B cell (primary cell): Measurements from ENCODE around the gene GZMM. TPM values are rescaled to one million over a fixed set of nuclear protein-coding genes. Genes with fewer than 3 reads are reported as not detected.

ENCODE experiments used
- ATAC-seq: fragments of 200-7000 bp; cut with Tn5 transposase; one replicate; pipeline ENCODE4 v1.10.0; 2021; ENCODE audit warnings: low read depth, mild to moderate bottlenecking, moderate number of reproducible peaks, moderate library complexity
- CTCF ChIA-PET: fragments of 350-600 bp; sonication (Branson Sonifier 250); formaldehyde crosslinking; loops from one replicate; lab custom pipeline; 2021; ENCODE audit warnings: antibody characterized with exemption, inconsistent platforms; lab: Charles Lee
- POLR2A ChIA-PET: fragments of 350-600 bp; sonication (Branson Sonifier 250); formaldehyde crosslinking; loops from one replicate; lab custom pipeline; 2021; ENCODE audit warnings: antibody characterized with exemption; lab: Charles Lee
- DNase-seq: peaks from one replicate; pipeline ENCODE4 v3.0.0; 2013
- H2AFZ ChIP-seq: 2 replicates; pipeline ENCODE4 v1.6.1; 2012; ENCODE audit warnings: mild to moderate bottlenecking, low read depth, low read length; ENCODE audit not compliant: insufficient read depth, poor library complexity, severe bottlenecking
- H3K27ac ChIP-seq, 2 donors: 1 replicate in 1 of 2; 2 replicates in 1 of 2; pipeline ENCODE4 v1.5.1; 2012 to 2013; ENCODE audit warnings: low read length in 2 of 2, mild to moderate bottlenecking in 2 of 2, moderate library complexity in 1 of 2
- H3K27me3 ChIP-seq, 4 experiments: fragments of 200-600 bp in 1 of 4; sonication (generic) in 1 of 4; replicated peaks in 1 of 4; 1 replicate in 2 of 4; 2 replicates in 2 of 4; pipeline versions ENCODE4 v1.6.1 to v1.7.0; 2013 to 2016; ENCODE audit warnings: low read length in 3 of 4, mild to moderate bottlenecking in 2 of 4, mixed read lengths in 1 of 4, moderate library complexity in 1 of 4; ENCODE audit not compliant: insufficient read depth in 4 of 4, control insufficient read depth in 3 of 4; ENCODE audit errors: control extremely low read depth in 1 of 4
- H3K36me3 ChIP-seq, 2 experiments: replicated peaks in 1 of 2; 1 replicate in 1 of 2; 2 replicates in 1 of 2; pipeline versions ENCODE4 v1.6.1 to v1.7.1; 2013; ENCODE audit warnings: low read length in 1 of 2; ENCODE audit not compliant: insufficient read depth in 2 of 2, control insufficient read depth in 1 of 2; ENCODE audit errors: control extremely low read depth in 1 of 2, extremely low read depth in 1 of 2
- H3K4me1 ChIP-seq, 2 donors: fragments of 200-600 bp in 1 of 2; sonication (generic) in 1 of 2; 1 replicate in 1 of 2; 2 replicates in 1 of 2; pipeline versions ENCODE4 v1.5.1 to v1.6.1; 2013 to 2017; ENCODE audit warnings: low read length in 2 of 2; ENCODE audit not compliant: control insufficient read depth in 2 of 2, insufficient read depth in 2 of 2
- H3K4me2 ChIP-seq: replicated peaks from 2 replicates; pipeline ENCODE3; 2012; ENCODE audit warnings: mild to moderate bottlenecking, low read depth, low read length; ENCODE audit not compliant: poor library complexity, severe bottlenecking
- H3K4me3 ChIP-seq, 5 experiments: fragments of 200-600 bp in 1 of 5; sonication (generic) in 1 of 5; 1 replicate in 3 of 5; 2 replicates in 2 of 5; pipeline versions ENCODE4 v1.5.1 to v1.7.0; 2011 to 2016; ENCODE audit warnings: low read length in 4 of 5, mild to moderate bottlenecking in 4 of 5, low read depth in 2 of 5, control low read depth in 1 of 5, moderate library complexity in 1 of 5; ENCODE audit not compliant: insufficient read depth in 1 of 5; ENCODE audit errors: control extremely low read depth in 1 of 5, extremely low read depth in 1 of 5
- H3K79me2 ChIP-seq: fragments of 200-600 bp; sonication (generic); one replicate; pipeline ENCODE4 v1.6.0; 2016; ENCODE audit warnings: low read length; ENCODE audit not compliant: control insufficient read depth, insufficient read depth
- H3K9ac ChIP-seq: fragments of 200-600 bp; sonication (generic); 2 replicates; pipeline ENCODE4 v1.6.1; 2017; ENCODE audit warnings: mild to moderate bottlenecking, low read length, moderate library complexity
- H3K9me3 ChIP-seq, 3 donors: one replicate each; pipeline versions ENCODE4 v1.6.1 to v1.7.1; 2013; ENCODE audit warnings: low read length in 2 of 3; ENCODE audit not compliant: control insufficient read depth in 2 of 3, insufficient read depth in 1 of 3; ENCODE audit errors: control extremely low read depth in 1 of 3
- H4K20me1 ChIP-seq: 2 replicates; pipeline ENCODE4 v1.6.0; 2012; ENCODE audit warnings: mild to moderate bottlenecking, low read length; ENCODE audit not compliant: insufficient read depth, control insufficient read depth, poor library complexity, severe bottlenecking
- H3K27ac Mint-ChIP-seq: one replicate; pipeline ENCODE4 v1.8.0; 2021; ENCODE audit warnings: mixed read lengths
- H3K27me3 Mint-ChIP-seq: one replicate; pipeline ENCODE4 v1.8.0; 2021; ENCODE audit warnings: mixed read lengths
- H3K4me1 Mint-ChIP-seq: one replicate; pipeline ENCODE4 v1.8.0; 2021; ENCODE audit warnings: mixed read lengths
- H3K4me3 Mint-ChIP-seq: one replicate; pipeline ENCODE4 v1.8.0; 2021; ENCODE audit warnings: mixed read lengths
- H3K9me3 Mint-ChIP-seq: one replicate; pipeline ENCODE4 v1.8.0; 2022; ENCODE audit warnings: mixed read lengths; ENCODE audit not compliant: insufficient read depth
- CTCF ChIP-seq: fragments of 200-600 bp; IDR thresholded peaks from one replicate; pipeline ENCODE4 v1.8.0; 2022; ENCODE audit warnings: antibody characterized with exemption, mild to moderate bottlenecking
- EZH2 ChIP-seq: IDR thresholded peaks from 2 replicates; pipeline ENCODE4 v1.6.1; 2012; ENCODE audit warnings: borderline replicate concordance, low read depth, mild to moderate bottlenecking, moderate library complexity, low read length; ENCODE audit not compliant: insufficient read depth, poor library complexity, severe bottlenecking
- WGBS: methylation state at CpG from one replicate; pipeline ENCODE4 v1.1.5; 2013; ENCODE audit warnings: missing lambda C conversion rate; ENCODE audit not compliant: insufficient coverage; 5-methylcytosine and 5-hydroxymethylcytosine counted together
- intact Hi-C: fragments of 100-400 bp; cut with micrococcal nuclease; formaldehyde crosslinking; loops from one replicate; pipeline ENCODE4 v1.10.0; 2022
- polyA plus RNA-seq: library from polyadenylated mRNA; depleted of rRNA; stranded (reverse); fragments of >200 nt; gene quantifications from 2 replicates; pipeline ENCODE4 v1.2.3, GENCODE V29; 2012
- total RNA-seq, 2 donors: library from RNA; stranded (reverse); fragments of 120-200 nt in 1 of 2; gene quantifications; 1 replicate in 1 of 2; 2 replicates in 1 of 2; pipeline versions ENCODE4 v1.2.3 to v1.2.4, GENCODE V29; 2013 to 2022

Gene GZMM
- total and polyA plus RNA-seq, 2 donors (not counting 1 experiment from before 2014, with no cell fraction given), result 2.1 TPM; not detected in 1

DNA sequence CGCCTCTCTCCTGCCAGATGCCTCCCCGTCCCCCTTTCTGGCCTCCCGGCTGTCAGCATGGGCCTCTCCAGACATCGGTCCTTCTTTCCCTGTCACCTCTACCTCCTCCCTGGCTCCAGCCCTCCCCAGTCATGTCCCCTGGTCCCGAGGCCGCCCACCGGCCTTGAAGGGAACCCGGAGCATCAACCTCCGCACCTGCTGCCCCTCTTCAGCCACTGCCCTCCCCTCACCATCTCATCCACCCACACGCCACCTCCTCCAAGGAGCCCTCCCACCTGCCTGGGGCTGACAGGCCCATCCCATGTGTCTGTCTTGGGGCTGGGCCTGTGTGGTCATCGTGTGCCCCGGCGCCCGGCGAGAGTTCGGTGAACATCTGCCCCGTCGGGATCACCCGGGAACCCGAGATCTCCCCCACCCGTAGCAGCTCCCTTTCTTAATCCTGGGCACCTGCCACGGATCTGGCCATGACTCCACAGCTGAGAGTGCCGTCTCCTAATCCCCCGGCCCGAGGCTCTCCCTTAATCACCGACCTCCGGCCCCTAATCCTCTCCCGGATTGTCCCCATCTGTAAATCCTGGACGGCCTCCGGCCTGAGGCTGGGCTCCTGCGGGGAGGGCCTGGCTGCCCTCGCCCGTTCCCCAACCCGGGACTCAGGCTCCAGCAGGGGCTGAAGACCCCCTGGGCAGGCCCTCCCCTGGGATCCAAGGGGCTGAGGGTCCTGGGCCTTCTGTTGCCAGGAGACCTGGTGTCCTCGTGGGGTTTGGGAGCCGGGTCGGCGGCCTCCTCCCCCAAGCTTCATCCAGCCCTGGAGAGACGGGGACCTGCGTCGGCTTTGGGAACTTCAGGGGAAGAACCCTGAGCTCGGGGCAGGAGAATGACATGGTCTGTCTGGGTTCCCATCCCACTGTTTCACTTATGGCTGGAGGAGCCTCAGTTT, 51.7 kb downstream of the GZMM start:
- Mint-ChIP-seq H3K4me3 (no peak overlapping the region), H3K4me1 (peaks cover 4% of the 10 kb centered on the region), H3K9me3 (no peaks in the 10 kb centered on the region), H3K27me3 (peaks cover 10% of the 10 kb centered on the region), H3K27ac (no peak overlapping the region)
- CTCF ChIA-PET, result no interaction called here
- H3K27ac ChIP-seq, result no peak overlapping the region
- H3K4me2 ChIP-seq, result no peak overlapping the region
- H3K9me3 ChIP-seq, result peaks cover 0 to 26% (median 0%) of the 10 kb centered on the region in 3 donors
- 88% methylated on average over 34 of the region's 42 CpGs for WGBS
- no peak overlapping the region for H3K9ac ChIP-seq
- H3K79me2 ChIP-seq, result no peaks in the 10 kb centered on the region
- intact Hi-C loops, result no loop called here
- POLR2A ChIA-PET, result no interaction called here
- TF ChIP-seq EZH2, result no peak
- no peak for TF ChIP-seq CTCF
- H4K20me1 ChIP-seq, result no peaks in the 10 kb centered on the region
- no peak overlapping the region for H3K4me3 ChIP-seq
- H3K36me3 ChIP-seq, result no peaks in the 10 kb centered on the region
- no peak for DNase-seq
- H3K4me1 ChIP-seq, result peaks cover 0 to 2% of the 10 kb centered on the region in 2 donors
- H3K27me3 ChIP-seq, result peaks cover 0 to 21% (median 8%) of the 10 kb centered on the region in 4 experiments
- ATAC-seq, result no peak
- no peak overlapping the region for H2AFZ ChIP-seq

- Histone ChIP-seq H2AFZ (no peak overlapping the region), H3K4me1 (no peaks in the 10 kb centered on the region), H3K4me2 (no peak overlapping the region), H3K9me3 (peaks cover 0 to 24% (median 0%) of the 10 kb centered on the region in 3 donors), H3K9ac (no peak overlapping the region), H3K4me3 (no peak overlapping the region), H4K20me1 (no peaks in the 10 kb centered on the region), H3K27me3 (peaks cover 0 to 18% (median 4%) of the 10 kb centered on the region in 4 experiments), H3K27ac (no peak overlapping the region), H3K79me2 (no peaks in the 10 kb centered on the region), H3K36me3 (no peaks in the 10 kb centered on the region)
- ATAC-seq (no peak), DNase-seq (no peak)
- TF ChIP-seq EZH2 (no peak), CTCF (no peak)
- CTCF ChIA-PET, result no interaction called here
- 95% methylated on average over 11 of the region's 16 CpGs for WGBS
- no peaks in the 10 kb centered on the region for H3K9me3 Mint-ChIP-seq
- peaks cover 7% of the 10 kb centered on the region for H3K27me3 Mint-ChIP-seq
- H3K4me3 Mint-ChIP-seq, result no peak overlapping the region
- H3K27ac Mint-ChIP-seq, result no peak overlapping the region
- POLR2A ChIA-PET, result no interaction called here
- intact Hi-C loops, result no loop called here
- peaks cover 2% of the 10 kb centered on the region for H3K4me1 Mint-ChIP-seq
Observed at GRCh38 chr19:596263-596655, 52.4 kb downstream of the GZMM start.
